Urinary bladder (tissue), 4 donors: Measurements from ENCODE around the gene BRD4. TPM values are rescaled to one million over a fixed set of nuclear protein-coding genes. Genes with fewer than 3 reads are reported as not detected.

ENCODE experiments used
- DNase-seq: peaks from one replicate; pipeline ENCODE4 v3.0.0-alpha.2; 2015; ENCODE audit errors: extremely low spot score
- H3K27ac ChIP-seq: one replicate; pipeline ENCODE4 v1.5.1; 2013; ENCODE audit warnings: low read depth, mild to moderate bottlenecking, moderate library complexity
- H3K36me3 ChIP-seq: one replicate; pipeline ENCODE4 v1.6.1; 2013; ENCODE audit warnings: mild to moderate bottlenecking, moderate library complexity; ENCODE audit not compliant: insufficient read depth
- H3K4me1 ChIP-seq: one replicate; pipeline ENCODE4 v1.6.1; 2013; ENCODE audit warnings: mild to moderate bottlenecking, moderate library complexity; ENCODE audit not compliant: insufficient read depth
- H3K4me3 ChIP-seq: one replicate; pipeline ENCODE4 v1.5.1; 2013; ENCODE audit warnings: low read depth, low read length
- WGBS: extraction: QIAGEN DNeasy Blood & Tissue Kit; methylation state at CpG from one replicate; pipeline ENCODE4 v1.1.7; 2013; 5-methylcytosine and 5-hydroxymethylcytosine counted together
- polyA plus RNA-seq: library from polyadenylated mRNA; stranded (reverse); fragments of 200-250 nt; gene quantifications from one replicate; pipeline ENCODE4 v1.2.3, GENCODE V29; 2013
- small RNA-seq: library from RNA; depleted of rRNA; stranded (forward); fragments of <200 nt; gene quantifications from one replicate; pipeline ENCODE3, GENCODE V24; 2014
- total RNA-seq: library from RNA; depleted of rRNA; stranded (reverse); fragments of >200 nt; gene quantifications from one replicate; pipeline ENCODE4 v1.2.3, GENCODE V29; 2014
- donor health status: healthy with polysubstance abuse.
- donor health status: healthy.

Gene BRD4
- total and polyA plus RNA-seq, 2 donors, result 16.4 to 28.0 TPM

- no peaks in the 10 kb centered on the region for H3K36me3 ChIP-seq
- 94% methylated on average over 38 of the region's 38 CpGs for WGBS
- H3K27ac ChIP-seq, result no peak overlapping the region
- DNase-seq, result no peak
- H3K4me3 ChIP-seq, result no peak overlapping the region
- H3K4me1 ChIP-seq, result no peaks in the 10 kb centered on the region
These were observed 145.0 kb downstream of the BRD4 start for GRCh38 chr19:15187026-15188007.

Small RNA genes lying within 50 kb of the gene (small RNA-seq; reads per million reads assigned to genes)
- gene AC005776.1, result not detected

Other genes starting within 250 kb of the BRD4 start
- gene SYDE1, start 225.1 kb downstream of the BRD4 start, total RNA-seq, result 12.8 TPM
- 35.6 TPM for gene SYDE1, start 225.1 kb downstream of the BRD4 start, polyA plus RNA-seq
- gene NOTCH3, start 131.5 kb downstream of the BRD4 start, total RNA-seq, result 53.6 TPM
- gene NOTCH3, start 131.5 kb downstream of the BRD4 start, polyA plus RNA-seq, result 35.9 TPM
- gene EPHX3, start 100.1 kb downstream of the BRD4 start, total RNA-seq, result 0.74 TPM
- gene EPHX3, start 100.1 kb downstream of the BRD4 start, polyA plus RNA-seq, result 1.6 TPM
- gene AKAP8, start 47.2 kb upstream of the BRD4 start, total RNA-seq, result 13.4 TPM
- gene AKAP8, start 47.2 kb upstream of the BRD4 start, polyA plus RNA-seq, result 24.2 TPM
- 57.3 TPM for gene AKAP8L, start 86.4 kb upstream of the BRD4 start, total RNA-seq
- gene AKAP8L, start 86.4 kb upstream of the BRD4 start, polyA plus RNA-seq, result 57.3 TPM
- gene WIZ, start 117.4 kb upstream of the BRD4 start, total RNA-seq, result 5.8 TPM
- gene WIZ, start 117.4 kb upstream of the BRD4 start, polyA plus RNA-seq, result 42.5 TPM
- gene RASAL3, start 132.0 kb upstream of the BRD4 start, total RNA-seq, result 0.85 TPM
- gene RASAL3, start 132.0 kb upstream of the BRD4 start, polyA plus RNA-seq, result 1.8 TPM
- gene PGLYRP2, start 147.0 kb upstream of the BRD4 start, total RNA-seq, result not detected
- gene PGLYRP2, start 147.0 kb upstream of the BRD4 start, polyA plus RNA-seq, result 0.08 TPM
- gene CYP4F22, start 176.0 kb upstream of the BRD4 start, total RNA-seq, result 2.4 TPM
- gene CYP4F22, start 176.0 kb upstream of the BRD4 start, polyA plus RNA-seq, result 2.6 TPM